Gastroesophageal sphincter (tissue), 3 donors: ENCODE measurements around the gene CMIP.

Experiments
- CTCF ChIP-seq, 4 experiments: fragments of 200-600 bp in 2 of 4; fragments of 450-650 bp in 2 of 4; sonication (generic) in 1 of 4; IDR thresholded peaks; one replicate each; pipeline ENCODE4 v1.5.1; 2017 to 2019; ENCODE audit warnings: antibody characterized with exemption in 4 of 4, mild to moderate bottlenecking in 2 of 4, moderate library complexity in 2 of 4
- EP300 ChIP-seq: sonication (generic); formaldehyde crosslinking; IDR thresholded peaks from one replicate; pipeline ENCODE4 v1.6.1; 2017; ENCODE audit warnings: antibody characterized with exemption, mild to moderate bottlenecking
- POLR2A ChIP-seq, 2 donors: fragments of 450-650 bp; IDR thresholded peaks; one replicate each; pipeline ENCODE4 v1.6.1; 2017; ENCODE audit warnings: antibody characterized with exemption in 2 of 2, mild to moderate bottlenecking in 2 of 2, moderate library complexity in 1 of 2

DNA sequence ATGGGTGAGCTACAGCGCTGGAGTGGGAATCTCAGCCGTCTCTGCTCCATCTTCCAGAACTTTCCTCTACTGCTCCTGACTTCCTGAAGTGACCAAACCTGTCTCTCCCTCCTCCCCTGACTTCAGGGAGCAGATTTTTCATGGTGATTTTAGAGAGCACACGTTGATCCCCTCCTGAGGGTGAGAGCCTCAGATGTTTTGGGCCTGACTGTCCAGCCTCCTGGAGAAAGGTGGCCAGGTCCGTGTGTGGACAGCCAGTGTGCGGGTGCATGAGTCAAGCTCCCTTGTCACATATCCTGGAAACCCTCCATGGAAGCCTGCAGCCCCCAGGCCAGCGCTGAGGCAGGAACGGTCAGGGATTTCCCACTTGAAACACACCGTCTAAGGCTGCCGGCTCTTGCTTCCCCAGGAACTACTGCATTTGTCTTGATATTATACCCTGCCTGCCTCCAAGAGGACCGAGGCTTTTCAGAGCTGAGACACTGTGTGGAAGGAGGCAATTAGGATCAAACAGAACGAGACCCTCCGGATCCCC lies 143.1 kb downstream of the CMIP start:
- no peak for TF ChIP-seq CTCF (IDR thresholded peaks at IDR 0.05)
- no peak for TF ChIP-seq POLR2A (IDR thresholded peaks at IDR 0.05)
- no peak for TF ChIP-seq EP300
